Gastroesophageal sphincter (tissue), 4 donors: Measurements from ENCODE around the gene NFKB2. TPM values are rescaled to one million over a fixed set of nuclear protein-coding genes. Genes with fewer than 3 reads are reported as not detected.

Source experiments
- ATAC-seq: fragments of 150-250 bp; one replicate; pipeline ENCODE4 v1.9.1; 2016; ENCODE audit warnings: mild to moderate bottlenecking, moderate library complexity
- H3K27ac ChIP-seq, 4 donors: fragments of 200-600 bp; sonication (generic) in 3 of 4; 1 replicate in 3 of 4; 2 replicates in 1 of 4; pipeline ENCODE4 v1.5.1; 2016 to 2019
- H3K27me3 ChIP-seq: fragments of 200-600 bp; sonication (generic); one replicate; pipeline ENCODE4 v1.5.1; 2019
- H3K36me3 ChIP-seq, 2 donors: fragments of 200-600 bp; sonication (generic); one replicate each; pipeline ENCODE4 v1.5.1; 2019; ENCODE audit warnings: control low read depth in 1 of 2
- H3K4me1 ChIP-seq, 3 donors: fragments of 200-600 bp; sonication (generic); 1 replicate in 2 of 3; 2 replicates in 1 of 3; pipeline ENCODE4 v1.5.1; 2016 to 2019; ENCODE audit warnings: control low read depth in 2 of 3
- H3K4me3 ChIP-seq, 2 donors: fragments of 200-600 bp; sonication (generic); one replicate each; pipeline ENCODE4 v1.5.1; 2019; ENCODE audit warnings: mild to moderate bottlenecking in 1 of 2, moderate library complexity in 1 of 2
- H3K9me3 ChIP-seq, 3 donors: fragments of 200-600 bp; sonication (generic); one replicate each; pipeline ENCODE4 v1.5.1; 2017 to 2019; ENCODE audit warnings: control low read depth in 2 of 3
- EP300 ChIP-seq: sonication (generic); formaldehyde crosslinking; IDR thresholded peaks from one replicate; pipeline ENCODE4 v1.6.1; 2017; ENCODE audit warnings: antibody characterized with exemption, mild to moderate bottlenecking
- POLR2A ChIP-seq, 2 donors: fragments of 450-650 bp; IDR thresholded peaks; one replicate each; pipeline ENCODE4 v1.6.1; 2017; ENCODE audit warnings: antibody characterized with exemption in 2 of 2, mild to moderate bottlenecking in 2 of 2, moderate library complexity in 1 of 2
- POLR2AphosphoS5 ChIP-seq: sonication (generic); formaldehyde crosslinking; IDR thresholded peaks from one replicate; pipeline ENCODE4 v1.6.1; 2017; ENCODE audit warnings: antibody characterized with exemption
- WGBS, 2 donors: methylation state at CpG; one replicate each; pipeline ENCODE4 v1.1.5; 2018; ENCODE audit warnings: low coverage in 1 of 2; 5-methylcytosine and 5-hydroxymethylcytosine counted together
- total RNA-seq, 4 donors: library from RNA; depleted of rRNA; stranded (reverse); fragments of >200 nt; gene quantifications; one replicate each; pipeline ENCODE4 v1.1.0, GENCODE V29; 2016
- TF ChIP-seq, protein P1 (sequence below), 4 experiments: fragments of 200-600 bp in 2 of 4; fragments of 450-650 bp in 2 of 4; sonication (generic) in 1 of 4; IDR thresholded peaks; one replicate each; pipeline ENCODE4 v1.5.1; 2017 to 2019; ENCODE audit warnings: antibody characterized with exemption in 4 of 4, mild to moderate bottlenecking in 2 of 4, moderate library complexity in 2 of 4

Gene NFKB2
- total RNA-seq, 4 donors from 2014 or later, result 20.5 to 31.6 (median 24.8) TPM

DNA sequence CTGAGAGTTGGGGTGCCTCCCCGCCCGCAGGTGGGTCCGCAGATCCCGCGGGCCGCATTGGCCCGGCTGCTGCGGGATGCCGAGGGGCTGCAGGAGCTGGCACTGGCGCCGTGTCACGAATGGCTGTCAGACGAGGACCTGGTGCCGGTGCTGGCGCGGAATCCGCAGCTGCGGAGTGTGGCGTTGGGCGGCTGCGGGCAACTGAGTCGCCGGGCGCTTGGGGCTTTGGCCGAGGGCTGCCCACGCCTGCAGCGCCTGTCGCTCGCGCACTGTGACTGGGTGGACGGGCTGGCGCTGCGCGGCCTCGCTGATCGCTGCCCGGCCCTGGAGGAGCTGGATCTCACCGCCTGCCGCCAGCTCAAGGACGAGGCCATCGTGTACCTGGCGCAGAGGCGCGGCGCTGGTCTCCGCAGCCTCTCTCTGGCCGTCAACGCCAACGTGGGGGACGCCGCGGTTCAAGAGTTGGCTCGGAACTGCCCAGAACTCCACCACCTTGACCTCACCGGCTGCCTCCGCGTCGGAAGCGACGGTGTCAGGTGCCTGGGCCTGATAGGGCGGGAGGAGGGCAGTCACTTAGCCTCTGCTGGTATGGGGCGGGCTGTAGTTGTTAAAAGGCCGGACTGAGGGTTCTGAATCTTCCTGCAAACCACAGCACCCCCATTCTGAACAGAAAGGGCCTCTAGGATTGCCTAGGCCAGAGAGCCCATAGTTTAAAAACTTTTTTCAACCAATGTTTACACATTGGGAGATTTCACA is 26.4 kb downstream of the NFKB2 start:
- peak in 1 of 2 donors; percentile 17 for TF ChIP-seq POLR2A (IDR thresholded peaks at IDR 0.05)
- no peak for TF ChIP-seq EP300
- peaks cover 0 to 24% of the 10 kb centered on the region in 2 donors for H3K36me3 ChIP-seq
- H3K27ac ChIP-seq, result peak overlapping the region; percentile 73 to 95 (median 89)
- no peak for ATAC-seq
- H3K4me3 ChIP-seq, result peak overlapping the region; percentile 78 to 79
- 0% methylated on average over 2 of the region's 62 CpGs; no CpG with 5 or more reads in 1 of the 2 donors for WGBS, 2 donors
- no peaks in the 10 kb centered on the region for H3K9me3 ChIP-seq
- peaks cover 5 to 47% (median 29%) of the 10 kb centered on the region in 3 donors for H3K4me1 ChIP-seq
- H3K27me3 ChIP-seq, result peaks cover 21% of the 10 kb centered on the region

DNA sequence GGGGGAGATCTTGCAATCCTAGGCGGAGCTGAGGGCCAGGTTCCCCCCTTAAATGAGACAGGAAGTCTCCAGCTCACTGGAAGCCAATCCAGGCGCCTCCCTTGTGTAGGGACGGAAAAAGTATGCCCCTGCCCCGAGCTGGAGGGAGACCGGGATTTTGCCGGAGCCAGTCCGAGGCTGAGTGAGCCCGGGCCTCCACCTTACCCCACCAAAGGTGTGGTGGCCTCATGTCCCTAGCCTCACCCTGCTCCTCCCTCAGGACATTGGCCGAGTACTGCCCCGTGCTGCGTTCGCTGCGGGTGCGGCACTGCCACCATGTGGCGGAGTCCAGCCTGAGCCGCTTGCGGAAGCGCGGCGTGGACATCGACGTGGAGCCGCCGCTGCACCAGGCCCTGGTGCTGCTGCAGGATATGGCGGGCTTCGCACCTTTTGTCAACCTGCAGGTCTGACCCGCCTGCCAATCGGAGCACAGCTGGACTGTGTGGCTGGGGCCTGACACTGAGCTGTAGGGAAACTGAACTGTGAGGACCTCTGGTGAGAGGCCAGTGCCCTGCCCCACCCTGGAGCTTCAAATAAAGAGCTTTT is 27.1 kb downstream of the NFKB2 start:
- H3K36me3 ChIP-seq, result peaks cover 0 to 24% of the 10 kb centered on the region in 2 donors
- WGBS, 2 donors, result 0% methylated on average over 1 to 2 of the region's 28 CpGs
- peak overlapping the region; percentile 78 to 79 for H3K4me3 ChIP-seq
- ATAC-seq, result peak; percentile 59
- TF ChIP-seq, protein P1, sequence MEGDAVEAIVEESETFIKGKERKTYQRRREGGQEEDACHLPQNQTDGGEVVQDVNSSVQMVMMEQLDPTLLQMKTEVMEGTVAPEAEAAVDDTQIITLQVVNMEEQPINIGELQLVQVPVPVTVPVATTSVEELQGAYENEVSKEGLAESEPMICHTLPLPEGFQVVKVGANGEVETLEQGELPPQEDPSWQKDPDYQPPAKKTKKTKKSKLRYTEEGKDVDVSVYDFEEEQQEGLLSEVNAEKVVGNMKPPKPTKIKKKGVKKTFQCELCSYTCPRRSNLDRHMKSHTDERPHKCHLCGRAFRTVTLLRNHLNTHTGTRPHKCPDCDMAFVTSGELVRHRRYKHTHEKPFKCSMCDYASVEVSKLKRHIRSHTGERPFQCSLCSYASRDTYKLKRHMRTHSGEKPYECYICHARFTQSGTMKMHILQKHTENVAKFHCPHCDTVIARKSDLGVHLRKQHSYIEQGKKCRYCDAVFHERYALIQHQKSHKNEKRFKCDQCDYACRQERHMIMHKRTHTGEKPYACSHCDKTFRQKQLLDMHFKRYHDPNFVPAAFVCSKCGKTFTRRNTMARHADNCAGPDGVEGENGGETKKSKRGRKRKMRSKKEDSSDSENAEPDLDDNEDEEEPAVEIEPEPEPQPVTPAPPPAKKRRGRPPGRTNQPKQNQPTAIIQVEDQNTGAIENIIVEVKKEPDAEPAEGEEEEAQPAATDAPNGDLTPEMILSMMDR (IDR thresholded peaks at IDR 0.05), result peak in 3 of 4 experiments; percentile 83 to 90 (median 86)
- TF ChIP-seq POLR2AphosphoS5 (peak; percentile 72), POLR2A (IDR thresholded peaks at IDR 0.05) (no peak), EP300 (no peak)
- H3K27me3 ChIP-seq, result peaks cover 14% of the 10 kb centered on the region
- no peaks in the 10 kb centered on the region for H3K9me3 ChIP-seq
- H3K4me1 ChIP-seq, result peaks cover 5 to 47% (median 29%) of the 10 kb centered on the region in 3 donors
- peak overlapping the region; percentile 73 to 95 (median 89) for H3K27ac ChIP-seq

DNA sequence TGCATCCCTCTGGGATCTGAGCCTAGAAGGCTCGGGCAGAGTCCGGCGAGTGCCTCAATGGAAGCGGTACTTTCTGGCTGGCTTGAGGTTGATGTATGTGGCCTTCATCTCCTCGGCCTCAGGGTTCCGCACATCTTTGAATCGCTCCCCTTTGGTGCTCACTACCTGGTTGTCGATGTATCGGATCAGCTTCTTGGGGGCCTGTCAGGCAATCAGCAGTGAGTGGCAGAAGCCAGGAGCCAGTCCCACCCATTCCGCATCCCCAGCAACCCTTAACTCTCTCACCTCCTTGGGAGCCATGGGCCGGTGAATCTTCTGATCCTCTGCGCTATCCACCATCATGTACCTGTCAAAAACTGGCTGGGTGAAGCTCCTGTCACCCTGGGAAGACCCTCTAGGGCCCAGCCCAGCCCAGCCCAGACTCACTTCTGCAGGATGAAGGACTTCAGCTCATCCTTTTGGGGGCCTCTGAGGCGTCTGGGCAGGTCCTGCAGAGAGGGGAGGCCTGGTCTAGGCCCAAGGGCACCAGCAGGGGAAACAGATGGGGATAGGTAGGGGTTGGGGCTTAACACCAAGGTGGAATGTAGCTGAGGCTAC is 28.0 kb downstream of the NFKB2 start:
- H3K4me3 ChIP-seq, result no peak overlapping the region
- WGBS, 2 donors, result 72 to 88% methylated on average over 2 to 12 of the region's 13 CpGs
- H3K27ac ChIP-seq, result peak overlapping the region in 3 of 4 donors; percentile 89 to 95 (median 89)
- H3K36me3 ChIP-seq, result peaks cover 0 to 24% of the 10 kb centered on the region in 2 donors
- no peak for ATAC-seq
- H3K4me1 ChIP-seq, result peaks cover 5 to 44% (median 29%) of the 10 kb centered on the region in 3 donors
- H3K9me3 ChIP-seq, result no peaks in the 10 kb centered on the region
- TF ChIP-seq, protein P1 (IDR thresholded peaks at IDR 0.05), result no peak
- TF ChIP-seq EP300 (no peak), POLR2AphosphoS5 (no peak), POLR2A (IDR thresholded peaks at IDR 0.05) (no peak)
- peaks cover 6% of the 10 kb centered on the region for H3K27me3 ChIP-seq

DNA sequence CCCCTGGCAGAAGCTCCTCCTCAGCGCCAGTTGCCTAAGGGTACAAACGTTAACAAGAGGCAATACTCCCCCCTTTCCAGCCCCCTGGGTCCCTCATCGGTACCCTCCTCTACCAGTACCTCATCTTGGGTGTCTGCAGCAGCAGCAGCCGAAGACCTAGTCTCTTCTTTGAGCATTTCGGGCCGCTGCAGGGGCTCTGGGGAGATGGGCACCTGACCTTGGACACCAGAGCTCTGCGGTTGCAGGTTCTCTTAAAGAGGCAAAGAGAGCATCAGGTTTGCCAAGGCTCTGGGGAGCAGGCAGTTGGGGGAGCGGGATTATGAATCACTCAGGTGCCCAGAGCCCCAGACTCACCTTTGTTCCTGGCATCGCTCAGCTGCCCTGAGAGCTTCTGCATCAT is 28.6 kb downstream of the NFKB2 start:
- peaks cover 5 to 37% (median 24%) of the 10 kb centered on the region in 3 donors for H3K4me1 ChIP-seq
- ATAC-seq, result no peak
- WGBS, 2 donors, result 69 to 72% methylated on average over 3 to 4 of the region's 9 CpGs
- no peak for TF ChIP-seq POLR2AphosphoS5
- TF ChIP-seq POLR2A (IDR thresholded peaks at IDR 0.05), result no peak
- TF ChIP-seq, protein P1 (IDR thresholded peaks at IDR 0.05), result no peak
- TF ChIP-seq EP300, result no peak
- no peak overlapping the region for H3K27ac ChIP-seq
- no peak overlapping the region for H3K4me3 ChIP-seq
- peaks cover 0 to 24% of the 10 kb centered on the region in 2 donors for H3K36me3 ChIP-seq
- H3K27me3 ChIP-seq, result no peaks in the 10 kb centered on the region
- no peaks in the 10 kb centered on the region for H3K9me3 ChIP-seq

DNA sequence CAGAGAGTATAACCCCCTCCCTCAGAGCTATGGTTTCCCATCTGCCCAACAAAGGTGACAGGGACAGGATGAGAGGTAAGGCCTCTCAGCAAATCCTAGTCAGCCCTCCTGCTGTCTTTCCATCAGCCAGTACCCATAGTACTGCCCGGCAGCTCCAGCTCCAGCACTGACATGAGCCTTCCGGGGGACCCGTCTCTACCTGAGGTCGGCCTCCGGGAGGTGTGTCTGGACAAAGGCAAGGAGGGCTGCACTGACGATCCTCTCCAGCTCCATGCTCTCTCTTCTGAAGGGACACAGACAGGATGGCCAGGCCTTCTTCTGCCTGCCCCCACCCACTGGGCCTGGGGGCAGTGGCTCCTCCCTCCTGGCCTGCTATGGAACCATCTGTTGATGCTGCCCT is 29.4 kb downstream of the NFKB2 start:
- Histone ChIP-seq H3K27ac (no peak overlapping the region), H3K9me3 (no peaks in the 10 kb centered on the region), H3K27me3 (no peaks in the 10 kb centered on the region), H3K4me3 (no peak overlapping the region), H3K36me3 (peaks cover 0 to 24% of the 10 kb centered on the region in 2 donors), H3K4me1 (peaks cover 3 to 29% (median 17%) of the 10 kb centered on the region in 3 donors)
- WGBS, 2 donors, result 100% methylated on average over 2 of the region's 6 CpGs; no CpG with 5 or more reads in 1 of the 2 donors
- ATAC-seq, result no peak
- TF ChIP-seq, protein P1 (IDR thresholded peaks at IDR 0.05), result no peak
- TF ChIP-seq EP300 (no peak), POLR2AphosphoS5 (no peak), POLR2A (IDR thresholded peaks at IDR 0.05) (no peak)
